Cerebellar nuclear complex (tissue), 1 donor: Measurements from ENCODE around the gene EFR3B.
A peak's percentile ranks its signal among the peaks of the same experiment; 100 is the strongest.
"Not testable (repeated sequence)": the region's sequence is repeated elsewhere in the genome, so short reads cannot be mapped to it uniquely, and the experiment has no call there.

ENCODE experiments used
- DNase-seq, 2 experiments: peaks; one replicate each; lab custom pipeline; 2025; lab: John Stamatoyannopoulos, UW

The EFR3B gene, protein sequence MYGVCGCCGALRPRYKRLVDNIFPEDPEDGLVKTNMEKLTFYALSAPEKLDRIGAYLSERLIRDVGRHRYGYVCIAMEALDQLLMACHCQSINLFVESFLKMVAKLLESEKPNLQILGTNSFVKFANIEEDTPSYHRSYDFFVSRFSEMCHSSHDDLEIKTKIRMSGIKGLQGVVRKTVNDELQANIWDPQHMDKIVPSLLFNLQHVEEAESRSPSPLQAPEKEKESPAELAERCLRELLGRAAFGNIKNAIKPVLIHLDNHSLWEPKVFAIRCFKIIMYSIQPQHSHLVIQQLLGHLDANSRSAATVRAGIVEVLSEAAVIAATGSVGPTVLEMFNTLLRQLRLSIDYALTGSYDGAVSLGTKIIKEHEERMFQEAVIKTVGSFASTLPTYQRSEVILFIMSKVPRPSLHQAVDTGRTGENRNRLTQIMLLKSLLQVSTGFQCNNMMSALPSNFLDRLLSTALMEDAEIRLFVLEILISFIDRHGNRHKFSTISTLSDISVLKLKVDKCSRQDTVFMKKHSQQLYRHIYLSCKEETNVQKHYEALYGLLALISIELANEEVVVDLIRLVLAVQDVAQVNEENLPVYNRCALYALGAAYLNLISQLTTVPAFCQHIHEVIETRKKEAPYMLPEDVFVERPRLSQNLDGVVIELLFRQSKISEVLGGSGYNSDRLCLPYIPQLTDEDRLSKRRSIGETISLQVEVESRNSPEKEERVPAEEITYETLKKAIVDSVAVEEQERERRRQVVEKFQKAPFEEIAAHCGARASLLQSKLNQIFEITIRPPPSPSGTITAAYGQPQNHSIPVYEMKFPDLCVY

DNA sequence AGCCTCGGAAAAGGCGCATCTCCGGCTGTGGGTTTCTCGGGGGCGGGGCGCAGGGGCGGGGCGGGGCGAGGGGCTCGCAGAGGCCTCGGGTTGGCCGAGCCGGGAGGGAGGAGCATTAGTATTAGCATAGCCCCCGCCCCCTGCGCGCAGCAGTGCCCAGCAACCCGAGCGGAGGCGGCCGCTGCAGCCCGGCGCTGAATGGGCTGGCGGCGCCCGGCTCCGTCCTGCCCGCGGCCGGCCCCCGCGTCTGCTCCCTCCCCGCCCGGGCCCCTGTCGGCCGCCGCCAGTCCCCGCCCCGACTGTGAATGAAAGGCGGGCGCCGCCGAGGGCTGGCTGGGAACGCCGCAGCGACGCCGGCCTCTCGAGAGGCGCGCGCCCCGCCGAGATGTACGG, at the start of gene EFR3B:
TSS of gene EFR3B (plus strand) at position 149 of the 393 bp plus-strand sequence. CDS start at position 386, 237 bp downstream.
- DNase-seq: peak; percentile 47 to 80

DNA sequence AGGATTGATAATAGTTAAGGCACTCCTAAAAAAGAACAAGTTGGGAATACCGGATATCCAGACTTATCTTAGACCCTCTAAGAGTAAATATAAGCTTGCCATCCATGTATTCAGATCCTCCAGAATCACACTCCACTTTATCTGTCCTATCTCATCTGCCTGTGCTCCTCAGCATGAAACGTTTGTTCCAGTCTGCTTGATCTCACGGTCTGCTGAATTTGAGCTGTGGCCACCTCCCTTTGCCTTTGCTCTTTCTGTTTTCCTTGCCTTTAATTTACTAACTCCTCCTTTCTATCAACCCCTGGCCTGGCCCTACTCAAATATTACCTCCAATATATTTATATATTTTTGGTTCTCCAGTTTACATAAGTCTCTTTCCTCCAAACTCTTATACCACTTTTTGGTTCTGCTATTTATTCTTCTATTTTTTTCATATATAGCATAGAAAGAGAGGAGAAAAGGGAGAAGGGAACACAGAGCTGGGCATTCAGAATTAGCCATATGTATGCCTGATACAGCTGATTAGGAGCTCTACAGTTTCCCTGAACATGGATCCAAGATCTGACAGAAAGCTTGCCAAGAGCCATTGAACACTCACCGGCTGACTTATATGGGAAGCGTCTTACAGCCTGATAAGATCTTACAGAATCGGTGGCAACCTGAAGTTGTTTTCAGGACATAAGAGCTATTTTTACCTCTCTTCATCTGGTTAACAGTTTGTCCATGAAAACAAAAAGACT, 48.3 kb upstream of the EFR3B start:
- DNase-seq: no peak

DNA sequence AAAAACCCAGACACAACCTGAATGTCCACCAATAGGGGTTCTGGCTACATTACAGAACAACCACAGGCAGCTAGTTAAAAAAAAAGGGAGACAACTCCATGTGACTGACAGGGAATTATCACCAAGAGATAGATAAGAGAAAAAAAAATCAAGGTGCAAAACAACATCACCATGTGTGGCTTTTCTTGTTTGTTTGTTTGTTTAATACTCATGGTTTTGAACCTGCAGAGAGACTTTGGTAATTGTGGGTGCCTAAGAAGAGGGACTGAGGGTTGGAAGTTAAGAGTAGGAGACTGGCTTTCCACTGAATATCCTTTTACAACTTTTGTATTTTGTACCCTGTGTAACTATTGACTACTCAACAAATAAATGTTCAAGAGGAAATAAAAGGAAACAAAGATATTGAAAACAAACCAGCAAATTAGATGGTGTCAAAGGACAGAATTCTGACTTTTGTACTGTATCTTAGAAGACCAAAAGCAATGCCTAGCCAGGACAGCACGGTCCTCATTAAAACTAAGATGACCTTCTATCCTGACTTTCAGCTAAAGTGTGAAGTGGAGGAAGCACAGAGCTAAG, 47.6 kb upstream of the EFR3B start:
- DNase-seq: no peak

DNA sequence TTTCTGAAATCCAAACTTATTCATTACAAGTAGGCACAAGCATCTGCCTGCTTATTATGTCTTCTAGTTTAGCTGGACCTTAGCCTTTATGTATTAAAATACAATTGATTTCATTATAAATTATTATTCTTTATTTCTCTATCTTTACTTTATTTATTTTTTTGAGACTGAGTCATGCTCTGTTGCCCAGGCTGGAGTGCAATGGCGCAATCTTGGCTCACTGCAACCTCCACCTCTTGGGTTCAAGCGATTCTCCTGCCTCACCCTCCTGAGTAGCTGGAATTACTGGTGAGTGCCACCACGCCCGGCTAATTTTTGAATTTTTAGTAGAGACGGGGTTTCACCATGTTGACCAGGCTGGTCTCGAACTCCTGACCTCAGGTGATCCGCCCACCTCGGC, 42.8 kb upstream of the EFR3B start:
- not testable (repeated sequence) for DNase-seq

DNA sequence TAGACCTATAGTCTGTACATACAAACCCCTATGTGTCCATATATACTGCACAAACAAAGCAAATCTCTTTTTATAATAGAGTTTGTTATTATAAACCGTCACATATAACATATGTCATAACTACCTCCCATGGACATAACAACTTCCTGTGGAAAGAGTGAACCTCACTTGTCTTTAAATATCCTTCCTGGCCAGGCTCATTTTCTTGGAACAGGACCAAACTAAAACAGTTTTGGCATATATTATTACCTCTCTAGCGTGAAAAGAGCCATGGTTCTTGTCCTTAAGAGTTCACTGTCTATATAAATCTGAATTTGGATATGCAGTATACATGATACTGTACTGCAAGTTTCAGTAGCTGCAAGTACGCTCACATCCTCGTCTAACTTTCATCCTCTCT, 41.8 kb upstream of the EFR3B start:
- no peak for DNase-seq

DNA sequence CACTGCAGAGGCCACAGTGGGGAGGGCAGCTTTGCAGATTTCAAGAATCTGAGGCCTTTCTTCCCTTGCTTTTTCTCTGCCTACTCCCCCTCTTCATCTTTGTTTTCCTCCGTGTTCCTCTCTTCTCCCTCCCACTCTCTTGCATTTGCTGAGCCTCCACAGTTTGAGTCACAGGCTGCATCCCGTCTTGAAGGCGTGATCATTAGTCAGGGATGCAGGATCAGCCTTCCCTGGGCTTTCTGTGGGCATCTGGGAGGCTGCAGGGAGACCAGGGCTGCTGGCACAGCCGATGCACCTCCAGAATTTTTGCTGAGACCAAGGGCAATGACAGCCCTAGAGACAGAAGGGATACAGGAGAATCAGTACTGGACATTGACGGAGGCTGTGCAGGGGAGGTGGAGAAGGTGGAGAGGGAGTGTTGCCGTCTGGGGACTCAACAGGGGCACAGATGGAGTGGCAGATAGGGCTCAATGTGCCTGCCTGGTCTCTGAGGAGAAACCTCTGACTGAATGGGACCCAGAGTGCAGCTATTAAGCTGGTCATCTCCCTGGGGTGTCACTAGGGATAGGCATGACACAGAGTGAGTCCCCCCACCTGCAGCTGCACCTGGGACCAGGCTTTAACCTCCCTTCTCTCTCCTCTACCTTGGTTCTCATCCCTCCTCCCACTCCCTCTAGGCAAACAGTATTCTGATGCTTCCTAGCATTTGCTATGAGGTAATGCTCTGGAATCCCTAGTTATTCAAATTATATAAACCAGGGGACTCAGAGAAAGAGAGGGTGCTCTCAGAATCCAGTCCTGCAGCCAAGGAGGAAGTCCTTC, 41.2 kb upstream of the EFR3B start:
- DNase-seq: no peak

DNA sequence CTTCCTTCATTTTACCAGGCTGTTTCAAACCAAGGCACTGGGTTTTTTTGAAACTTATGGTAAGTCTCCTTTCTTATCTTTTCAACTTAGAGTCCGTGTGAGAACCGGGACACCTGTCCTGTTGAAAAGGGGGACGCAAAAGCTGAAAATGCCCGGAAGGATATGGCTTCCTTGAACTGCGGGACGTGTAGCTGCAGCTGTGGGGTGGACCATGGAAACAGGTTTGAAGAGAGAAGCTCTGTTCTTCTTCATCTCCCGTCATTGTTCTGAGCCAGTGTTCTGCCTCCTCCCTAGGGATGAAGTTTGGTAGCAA, 40.6 kb upstream of the EFR3B start:
- DNase-seq: no peak

DNA sequence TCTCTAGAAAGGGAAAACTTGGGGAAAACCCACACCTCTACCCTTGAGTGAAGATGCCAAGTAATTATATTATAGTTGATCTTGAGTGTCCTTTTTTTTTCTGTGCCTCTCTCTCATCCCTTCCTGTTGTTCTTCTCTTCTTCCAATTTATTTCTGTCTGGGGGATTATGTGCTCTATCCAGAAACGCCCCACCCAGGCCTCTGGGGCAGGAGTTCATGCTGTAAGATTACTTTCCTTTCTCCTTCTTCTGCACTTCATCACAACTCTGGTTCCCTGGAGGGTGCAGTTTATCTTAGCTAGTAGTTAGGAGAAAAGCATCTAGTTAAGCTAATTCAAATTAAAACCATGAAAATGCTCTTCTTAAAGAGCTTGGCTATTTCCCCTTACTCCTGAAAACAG, 39.8 kb upstream of the EFR3B start:
- no peak for DNase-seq

DNA sequence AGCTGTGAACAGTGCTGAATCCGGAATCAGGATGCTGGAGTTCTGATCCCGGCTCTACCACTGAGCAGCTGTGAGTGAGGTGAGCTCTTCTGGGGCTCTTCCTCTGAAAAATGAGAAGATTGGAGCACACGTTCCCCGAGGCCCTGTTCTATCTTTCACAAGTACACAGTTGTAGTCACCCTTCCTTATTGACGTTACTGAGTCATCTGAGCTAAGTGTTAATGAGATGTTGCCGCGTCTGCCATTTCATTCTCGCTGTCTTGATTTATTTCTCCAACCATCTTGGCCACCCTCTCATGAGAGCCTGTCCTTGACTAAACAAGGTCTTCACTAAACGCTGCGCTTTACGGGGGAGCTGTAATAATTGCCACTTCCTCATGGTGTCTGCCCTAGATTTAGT, 31.9 kb upstream of the EFR3B start:
- DNase-seq: no peak

DNA sequence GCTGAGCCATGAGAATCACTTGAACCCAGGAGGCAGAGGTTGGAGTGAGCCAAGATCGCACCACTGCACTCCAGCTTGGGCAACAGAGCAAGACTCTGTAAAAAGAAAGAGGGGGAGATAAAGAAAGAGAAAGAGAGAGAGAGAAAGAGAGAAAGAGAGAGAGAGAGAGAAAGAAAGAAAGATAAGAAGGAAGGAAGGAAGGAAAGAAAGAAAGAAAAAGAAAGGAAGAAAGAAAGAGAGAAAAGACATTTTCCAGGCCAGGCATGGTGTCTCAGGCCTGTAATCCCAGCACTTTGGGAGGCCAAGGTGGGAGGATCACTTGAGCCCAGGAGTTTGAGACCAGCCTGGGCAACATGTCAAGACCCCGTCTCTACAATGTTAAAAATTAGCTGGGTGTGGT, 30.5 kb upstream of the EFR3B start:
- DNase-seq: not testable (repeated sequence)

DNA sequence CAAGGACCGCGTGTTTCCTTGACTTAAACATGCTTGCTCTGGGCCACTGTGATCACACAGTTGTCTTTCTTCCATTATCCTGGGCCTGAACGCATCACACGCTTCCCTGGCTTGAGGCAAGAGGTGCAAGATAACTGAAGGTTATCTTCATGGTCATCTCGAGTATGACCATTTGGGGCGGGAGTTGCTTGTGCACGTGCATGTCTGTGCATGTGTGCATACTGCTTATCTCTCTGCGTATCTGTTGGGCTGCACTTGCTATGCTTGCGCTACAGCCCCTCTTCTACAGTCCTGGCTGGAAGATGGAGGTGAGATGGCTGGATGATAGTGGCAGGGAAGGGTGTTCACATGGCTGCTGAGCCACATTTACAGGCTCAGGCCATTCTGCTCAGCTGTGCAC, 27.2 kb upstream of the EFR3B start:
- DNase-seq: no peak

DNA sequence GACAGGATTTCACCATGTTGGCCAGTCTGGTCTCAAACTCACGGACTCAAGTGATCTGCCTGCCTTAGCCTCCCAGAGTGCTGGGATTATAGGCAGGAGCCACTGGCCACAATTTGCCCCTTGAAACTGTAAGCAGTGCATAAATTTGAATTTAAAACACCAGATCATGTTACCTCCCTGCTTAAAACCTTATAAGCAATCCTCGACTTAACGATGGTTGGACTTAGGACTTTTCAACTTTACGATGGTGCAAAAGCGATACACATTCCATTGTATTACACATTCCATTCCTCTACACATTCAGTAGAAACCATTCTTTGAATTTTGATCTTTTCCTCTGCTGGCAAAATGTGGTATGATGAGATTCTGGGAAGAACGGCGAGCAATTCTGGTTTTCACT, 23.2 kb upstream of the EFR3B start:
- no peak for DNase-seq

DNA sequence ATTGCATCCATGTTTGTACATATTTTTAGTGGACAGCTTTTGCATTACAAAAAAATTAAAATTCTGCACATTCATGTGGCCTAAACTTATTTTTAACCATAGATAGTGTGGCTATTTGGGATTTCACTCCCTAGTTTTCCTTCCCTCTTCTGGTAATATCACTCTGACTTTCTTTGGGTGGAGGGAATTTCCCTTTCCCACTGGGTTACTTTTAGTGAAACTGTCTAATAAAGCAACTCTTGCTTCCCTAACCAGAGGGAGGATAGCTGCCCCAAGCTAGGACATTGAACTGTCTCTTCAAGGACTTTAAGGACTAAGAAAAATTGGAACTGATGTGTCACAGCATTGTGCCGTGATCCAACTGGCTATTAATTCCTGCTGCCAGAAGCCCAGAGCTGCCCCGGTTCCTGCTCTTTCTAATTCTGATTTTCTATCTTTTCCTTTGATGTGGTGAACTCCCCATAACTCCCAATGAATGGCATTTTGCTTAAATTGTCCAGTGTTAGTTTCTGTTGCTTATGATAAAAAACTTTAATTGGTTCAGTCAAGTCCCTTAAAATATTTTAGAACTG, 20.0 kb upstream of the EFR3B start:
- DNase-seq: no peak

DNA sequence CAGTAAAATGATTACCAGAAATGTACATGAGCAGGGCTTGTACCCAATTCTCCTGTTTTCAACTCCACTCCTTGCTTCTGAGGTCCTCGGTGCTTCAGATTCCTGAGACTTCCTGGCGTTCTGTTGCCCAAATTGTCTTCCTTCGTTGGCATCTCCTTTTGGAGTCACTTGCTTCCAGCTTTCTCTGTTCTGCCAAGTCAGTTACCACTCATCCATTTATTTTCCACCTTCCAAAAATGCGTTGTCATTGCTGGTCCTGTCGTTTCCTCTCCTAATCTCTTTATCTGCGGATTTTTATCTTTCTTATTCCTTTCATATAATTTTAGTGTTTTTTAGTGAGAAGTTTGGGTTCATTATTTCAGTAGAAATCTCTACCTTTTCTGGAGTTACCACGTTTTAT, 18.5 kb upstream of the EFR3B start:
- no peak for DNase-seq

DNA sequence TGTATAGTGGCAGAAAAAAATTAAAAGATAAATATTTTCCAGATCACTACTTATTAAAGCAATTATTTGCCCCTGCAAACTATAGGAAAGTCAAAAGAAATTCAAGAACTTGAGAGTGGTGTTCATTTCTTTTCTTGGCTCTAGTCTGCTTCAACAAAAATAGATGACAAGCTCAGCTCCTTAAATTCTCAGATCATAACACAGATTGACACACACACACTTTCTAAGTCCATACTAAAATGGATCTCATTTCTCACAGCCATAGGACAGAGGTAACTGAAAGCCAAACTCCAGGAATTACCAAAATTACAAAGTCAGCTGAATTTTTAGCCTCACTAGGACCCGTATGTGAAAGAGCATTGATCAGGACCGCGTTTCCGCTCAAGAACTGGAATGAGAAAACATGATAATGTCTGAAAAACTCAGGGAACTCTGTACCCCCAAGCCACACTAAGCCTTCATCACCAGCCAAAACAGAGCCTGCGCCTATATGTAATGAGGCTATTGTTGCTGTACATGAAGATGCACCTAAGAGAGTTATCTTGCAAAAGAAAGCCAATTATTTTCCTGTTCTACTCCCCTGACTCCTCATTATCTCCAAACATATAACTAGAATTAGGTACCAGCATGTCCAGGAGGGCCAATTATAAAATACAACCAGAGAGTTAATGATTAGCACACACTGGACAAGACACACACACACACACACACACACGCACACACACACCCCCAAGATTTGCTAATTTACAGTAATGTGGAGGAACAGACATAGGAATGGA, 16.5 kb upstream of the EFR3B start:
- no peak for DNase-seq

DNA sequence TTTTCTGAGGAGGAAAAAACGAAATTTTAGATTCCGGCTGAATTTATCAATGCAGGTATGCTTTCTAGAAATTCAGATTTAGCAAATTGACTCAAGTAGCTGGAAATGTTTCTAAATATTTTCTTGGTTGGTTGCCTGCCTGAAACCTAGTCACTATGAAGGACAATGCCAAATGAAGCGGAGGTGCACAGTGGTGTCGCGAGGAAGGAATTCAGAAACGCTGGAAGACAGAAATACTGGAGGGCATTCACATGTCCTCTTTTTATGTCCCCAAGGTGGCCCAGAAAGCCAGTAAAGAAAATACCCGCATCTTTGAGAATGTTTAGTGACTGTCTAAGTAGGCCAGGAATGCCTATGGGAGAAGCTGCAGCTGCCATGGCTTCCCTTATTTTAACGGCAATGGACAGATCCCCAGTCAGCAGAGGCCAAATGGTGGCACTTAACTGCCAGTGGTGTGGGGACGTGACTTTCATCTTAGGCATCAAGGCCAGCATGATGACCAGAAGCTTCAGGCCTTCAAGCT, 15.8 kb upstream of the EFR3B start:
- no peak for DNase-seq

DNA sequence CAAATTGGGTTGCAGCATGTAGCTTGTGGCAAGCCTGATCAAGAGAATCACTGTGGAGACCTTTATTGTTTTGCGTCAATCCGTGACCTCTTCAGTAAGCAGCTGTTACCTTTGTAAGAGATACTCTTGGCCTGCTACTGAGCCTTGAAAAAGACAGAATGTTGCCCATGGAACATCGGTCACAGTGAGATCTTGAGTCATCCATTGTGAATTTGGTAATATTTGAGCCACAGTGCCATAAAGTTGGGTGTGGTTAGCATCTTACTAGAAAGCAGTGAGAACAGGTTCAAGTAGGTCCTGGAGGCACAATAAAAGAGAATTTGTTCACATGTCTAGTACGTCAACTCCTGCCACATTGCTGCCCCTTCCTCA, 12.7 kb upstream of the EFR3B start:
- DNase-seq: no peak

DNA sequence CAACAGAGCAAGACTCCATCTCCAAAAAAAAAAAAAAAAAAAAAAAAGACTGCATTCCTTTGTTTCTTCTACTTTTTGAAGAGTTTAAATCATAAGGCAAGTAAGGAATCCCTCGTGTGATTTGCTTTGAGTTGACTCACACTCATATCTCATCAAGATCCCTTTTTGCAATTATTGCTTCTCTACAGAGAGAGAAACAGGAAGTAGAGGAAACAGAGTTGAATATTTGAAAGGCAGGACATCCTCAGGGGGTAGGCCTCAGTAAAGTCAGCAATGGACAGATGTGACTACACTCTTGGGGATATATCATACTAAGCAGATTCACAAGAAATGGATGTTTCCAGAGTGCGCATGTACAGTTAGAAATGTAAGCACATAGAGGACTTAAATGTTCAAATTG, 11.2 kb upstream of the EFR3B start:
- no peak for DNase-seq

DNA sequence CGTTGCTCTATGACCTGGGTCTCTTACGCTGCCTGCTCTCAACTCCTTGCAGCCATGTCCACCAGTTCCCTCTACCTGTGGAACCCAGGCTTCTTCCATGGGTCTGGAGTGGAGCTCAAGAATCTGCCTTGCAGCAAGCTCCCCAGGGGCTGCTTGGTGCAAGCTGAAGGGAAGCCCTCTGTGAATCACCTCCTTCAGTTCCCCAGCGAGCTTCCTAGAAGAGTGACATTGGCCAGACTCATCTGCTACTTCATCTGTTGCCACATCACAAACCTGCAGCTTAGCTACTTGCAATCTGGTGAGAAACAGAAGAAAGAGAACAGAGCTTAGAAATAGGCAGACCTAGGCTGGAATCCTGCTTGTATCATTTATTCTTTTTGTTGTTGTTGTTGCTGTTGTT, 9.8 kb upstream of the EFR3B start:
- DNase-seq: no peak

DNA sequence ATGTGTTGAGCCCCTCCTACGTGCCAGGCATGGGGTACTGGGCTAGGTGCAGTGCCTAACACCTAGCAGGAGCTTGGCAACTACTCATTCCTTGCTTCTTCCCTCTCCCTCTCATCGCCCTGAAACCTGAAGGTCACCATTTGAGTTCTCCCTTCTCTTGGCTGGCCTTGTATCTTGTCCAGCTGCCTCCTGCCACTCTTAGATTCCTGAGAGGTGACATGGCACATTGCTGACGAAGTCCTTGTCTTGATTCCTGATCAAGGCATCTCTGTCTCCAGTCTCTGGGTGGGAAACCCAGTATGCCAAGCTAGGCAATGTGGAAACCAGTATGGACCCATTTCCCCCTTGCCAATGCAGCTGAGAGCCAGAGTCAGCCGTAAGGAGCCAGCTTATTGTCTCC, 9.0 kb upstream of the EFR3B start:
- DNase-seq: no peak
